H1 (cell line): ENCODE measurements around the gene THPO. TPM values are rescaled to one million over a fixed set of nuclear protein-coding genes. Genes with fewer than 3 reads are reported as not detected.

Experiments
- BRCA1 ChIP-seq: IDR thresholded peaks from 2 replicates; pipeline ENCODE4 v1.6.1; 2012; ENCODE audit warnings: low read depth, low read length, improper control_type of control experiment
- CBX5 ChIP-seq: fragments of 300-800, 300-1000 bp; sonication (generic); IDR thresholded peaks from 2 replicates; pipeline ENCODE4 v1.7.1; 2016; ENCODE audit warnings: antibody characterized with exemption, low read length, low read depth
- CBX8 ChIP-seq: fragments of 300-800, 300-1000 bp; sonication (generic); IDR thresholded peaks from 2 replicates; pipeline ENCODE4 v1.7.1; 2016; ENCODE audit warnings: low read depth, low read length, borderline replicate concordance
- CHD1 ChIP-seq: IDR thresholded peaks from 2 replicates; pipeline ENCODE4 v1.6.1; 2012; ENCODE audit warnings: low read depth, low read length, improper control_type of control experiment
- CHD2 ChIP-seq: IDR thresholded peaks from 2 replicates; pipeline ENCODE4 v1.6.1; 2012; ENCODE audit warnings: low read length, improper control_type of control experiment
- CTBP2 ChIP-seq: IDR thresholded peaks from 2 replicates; pipeline ENCODE4 v1.7.0; 2011; ENCODE audit warnings: borderline replicate concordance, mild to moderate bottlenecking, moderate library complexity, mixed read lengths, low read length; ENCODE audit not compliant: insufficient read depth, insufficient read length
- GTF2F1 ChIP-seq: IDR thresholded peaks from 2 replicates; pipeline ENCODE4 v1.6.1; 2012; ENCODE audit warnings: low read depth, low read length, improper control_type of control experiment, borderline replicate concordance
- JUND ChIP-seq: IDR thresholded peaks from 2 replicates; pipeline ENCODE4 v1.6.1; 2011; ENCODE audit warnings: mild to moderate bottlenecking, improper control_type of control experiment, low read length
- KDM4A ChIP-seq: IDR thresholded peaks from one replicate; pipeline ENCODE4 v1.7.1; 2012; ENCODE audit warnings: low read depth, mild to moderate bottlenecking, moderate library complexity, low read length, inconsistent platforms; ENCODE audit not compliant: severe bottlenecking
- KDM5A ChIP-seq: fragments of 200-600 bp; IDR thresholded peaks from 2 replicates; pipeline ENCODE4 v1.7.1; 2012; ENCODE audit warnings: mild to moderate bottlenecking, low read length, inconsistent platforms, mixed read lengths
- PHF8 ChIP-seq: fragments of 200-600 bp; sonication (generic); conservative IDR thresholded peaks from 2 replicates; pipeline ENCODE4 v1.7.1; 2012; ENCODE audit warnings: low read depth, mild to moderate bottlenecking, inconsistent platforms, low read length, moderate library complexity
- POLR2AphosphoS5 ChIP-seq: IDR thresholded peaks from 2 replicates; pipeline ENCODE4 v1.6.1; 2011; ENCODE audit warnings: low read depth, low read length
- POU5F1 ChIP-seq: IDR thresholded peaks from 2 replicates; pipeline ENCODE4 v1.6.1; 2011; ENCODE audit warnings: low read depth, mild to moderate bottlenecking, low read length, moderate library complexity
- RFX5 ChIP-seq: IDR thresholded peaks from 2 replicates; pipeline ENCODE4 v1.6.1; 2011; ENCODE audit warnings: low read depth, low read length, improper control_type of control experiment, borderline replicate concordance
- SAP30 ChIP-seq: fragments of 300-600 bp; sonication (generic); IDR thresholded peaks from 2 replicates; pipeline ENCODE4 v1.7.1; 2012; ENCODE audit warnings: low read length, moderate library complexity, mild to moderate bottlenecking, inconsistent platforms; ENCODE audit not compliant: insufficient read depth, insufficient replicate concordance
- SIN3A ChIP-seq, 2 experiments: IDR thresholded peaks in 1 of 2; conservative IDR thresholded peaks in 1 of 2; 2 replicates each; pipeline ENCODE4 v1.6.1; 2011 to 2012; ENCODE audit warnings: low read length in 2 of 2, improper control_type of control experiment in 1 of 2, low read depth in 1 of 2, mild to moderate bottlenecking in 1 of 2
- SIRT6 ChIP-seq: IDR thresholded peaks from one replicate; pipeline ENCODE4 v1.7.1; 2012; ENCODE audit warnings: low read length, inconsistent platforms
- SIX5 ChIP-seq: IDR thresholded peaks from 2 replicates; pipeline ENCODE4 v1.6.1; 2011; ENCODE audit warnings: mild to moderate bottlenecking, low read depth, low read length
- SP2 ChIP-seq: IDR thresholded peaks from 2 replicates; pipeline ENCODE4 v1.6.1; 2012; ENCODE audit warnings: mild to moderate bottlenecking, low read length, inconsistent platforms
- SRF ChIP-seq: IDR thresholded peaks from 2 replicates; pipeline ENCODE4 v1.6.1; 2011; ENCODE audit warnings: mild to moderate bottlenecking, low read depth, low read length, moderate library complexity
- TEAD4 ChIP-seq: IDR thresholded peaks from 2 replicates; pipeline ENCODE4 v1.6.1; 2012; ENCODE audit warnings: low read depth, low read length, inconsistent platforms, mixed read lengths
- ZNF274 ChIP-seq: IDR thresholded peaks from 2 replicates; pipeline ENCODE4 v1.7.0; 2012; ENCODE audit warnings: low read length, borderline replicate concordance; ENCODE audit errors: extremely low read depth
- polyA plus RNA-seq, 7 experiments: library from polyadenylated mRNA; depleted of rRNA in 3 of 7; stranded (reverse) in 5 of 7; unstranded in 2 of 7; fragments of >200 nt in 5 of 7; fragments of 200-250 nt in 2 of 7; gene quantifications; 1 replicate in 5 of 7; 2 replicates in 1 of 7; 4 replicates in 1 of 7; pipeline versions ENCODE4 v1.2.1 to v1.2.3, GENCODE V29; 2011 to 2013; ENCODE audit warnings: missing spikeins in 2 of 7, mixed read lengths in 2 of 7
- total RNA-seq: library from RNA; stranded (reverse); fragmentation: NEBNext Ultra II Directional; extraction: Animal tissue kit (Norgen Biotek cat#: 25700); gene quantifications from 2 replicates; pipeline ENCODE4 v1.2.1, GENCODE V29; 2021
- TF ChIP-seq, protein P1 (sequence below): IDR thresholded peaks from 2 replicates; pipeline ENCODE4 v1.6.1; 2011; ENCODE audit warnings: low read length, improper control_type of control experiment

Gene THPO
- total and polyA plus RNA-seq, 2 of the 8 experiments (the other 6 are each of a cell fraction or from before 2014, with no cell fraction given) = 0.82 to 1.2 TPM

DNA sequence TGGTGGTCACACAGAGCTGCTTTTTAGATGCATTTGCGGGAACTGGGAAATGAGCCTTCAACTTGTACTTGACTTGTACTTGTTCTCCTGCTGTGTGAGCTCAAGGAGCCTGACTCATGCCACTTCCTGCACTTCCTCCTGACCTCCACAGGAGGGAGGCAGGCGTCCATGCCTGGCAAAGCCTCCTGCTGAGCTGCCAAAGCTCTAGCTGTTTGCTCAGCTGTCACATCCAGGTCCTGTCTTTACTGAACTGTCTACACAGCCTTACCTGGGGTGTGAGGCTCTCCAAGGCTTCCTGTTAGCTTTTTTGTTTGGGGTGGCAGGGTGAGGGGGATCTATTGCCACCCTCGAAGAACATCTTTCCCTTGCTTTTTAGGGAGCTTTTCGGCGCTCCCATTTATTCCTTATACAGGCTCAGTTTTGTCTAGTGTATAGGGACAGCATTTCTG lies 6.4 kb downstream of the THPO start (continued):
- TF ChIP-seq KDM4A (no peak), KDM5A (no peak), ZNF274 (no peak), PHF8 (no peak), CHD1 (no peak), CTBP2 (no peak), SAP30 (peak; percentile 80), SRF (0 out of 2 replicates have a peak, but pooled peaks have one; percentile 13), SIRT6 (no peak), JUND (peak; percentile 72; the same call in 1 of the 2 replicates), CBX5 (no peak), POU5F1 (no peak), SP2 (no peak), CBX8 (no peak), GTF2F1 (no peak), BRCA1 (no peak), POLR2AphosphoS5 (no peak), TEAD4 (no peak), SIX5 (no peak), SIN3A (conservative IDR thresholded peaks at IDR 0.05 in 1 of 2, IDR thresholded peaks at IDR 0.05 in 1 of 2; ENCODE audit: low read depth in 1 of 2, low read length in 2 of 2) (peak; percentile 96 to 99; a peak in 3 of 4 replicates), RFX5 (no peak), CHD2 (no peak)
- TF ChIP-seq, protein P1, sequence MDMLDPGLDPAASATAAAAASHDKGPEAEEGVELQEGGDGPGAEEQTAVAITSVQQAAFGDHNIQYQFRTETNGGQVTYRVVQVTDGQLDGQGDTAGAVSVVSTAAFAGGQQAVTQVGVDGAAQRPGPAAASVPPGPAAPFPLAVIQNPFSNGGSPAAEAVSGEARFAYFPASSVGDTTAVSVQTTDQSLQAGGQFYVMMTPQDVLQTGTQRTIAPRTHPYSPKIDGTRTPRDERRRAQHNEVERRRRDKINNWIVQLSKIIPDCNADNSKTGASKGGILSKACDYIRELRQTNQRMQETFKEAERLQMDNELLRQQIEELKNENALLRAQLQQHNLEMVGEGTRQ = no peak
